Esophagus (tissue), 2 donors: ENCODE data around the gene ASIP. TPM values are rescaled to one million over a fixed set of nuclear protein-coding genes. Genes with fewer than 3 reads are reported as not detected.
"Not testable (repeated sequence)": the region's sequence is repeated elsewhere in the genome, so short reads cannot be mapped to it uniquely, and the experiment has no call there.

Experiments used
- H3K27ac ChIP-seq, 2 donors: one replicate each; pipeline ENCODE4 v1.5.1; 2013; ENCODE audit warnings: low read depth in 2 of 2, mild to moderate bottlenecking in 2 of 2, inconsistent platforms in 1 of 2, low read length in 1 of 2, moderate library complexity in 1 of 2
- H3K27me3 ChIP-seq, 2 donors: one replicate each; pipeline ENCODE4 v1.6.1; 2013; ENCODE audit warnings: low read length in 2 of 2, control low read depth in 1 of 2, mild to moderate bottlenecking in 1 of 2; ENCODE audit not compliant: insufficient read depth in 2 of 2, control insufficient read depth in 1 of 2
- H3K36me3 ChIP-seq, 2 donors: one replicate each; pipeline ENCODE4 v1.6.1; 2013; ENCODE audit warnings: low read length in 1 of 2; ENCODE audit not compliant: control insufficient read depth in 2 of 2, insufficient read depth in 2 of 2
- H3K4me1 ChIP-seq, 2 donors: one replicate each; pipeline ENCODE4 v1.6.1; 2013; ENCODE audit warnings: low read length in 1 of 2; ENCODE audit not compliant: control insufficient read depth in 2 of 2, insufficient read depth in 2 of 2
- H3K4me3 ChIP-seq, 2 donors: one replicate each; pipeline ENCODE4 v1.5.1; 2013; ENCODE audit warnings: low read length in 2 of 2, mild to moderate bottlenecking in 2 of 2, low read depth in 1 of 2, moderate library complexity in 1 of 2
- H3K9me3 ChIP-seq, 2 donors: one replicate each; pipeline ENCODE4 v1.6.1; 2013; ENCODE audit warnings: mild to moderate bottlenecking in 2 of 2, low read depth in 1 of 2, low read length in 1 of 2, moderate library complexity in 1 of 2; ENCODE audit not compliant: control insufficient read depth in 2 of 2, insufficient read depth in 1 of 2
- WGBS, 2 donors: extraction: QIAGEN DNeasy Blood & Tissue Kit; methylation state at CpG; one replicate each; pipeline ENCODE4 v1.1.7; 2013; 5-methylcytosine and 5-hydroxymethylcytosine counted together
- polyA plus RNA-seq, 2 donors: library from polyadenylated mRNA; stranded (reverse); fragments of 200-250 nt; gene quantifications; one replicate each; pipeline ENCODE4 v1.2.3, GENCODE V29; 2013
- donor health status: healthy with polysubstance abuse.
- donor health status: Bipolar disorder and iron deficiency.

Gene ASIP
- polyA plus RNA-seq, 2 donors, result 0.07 TPM; not detected in 1

DNA sequence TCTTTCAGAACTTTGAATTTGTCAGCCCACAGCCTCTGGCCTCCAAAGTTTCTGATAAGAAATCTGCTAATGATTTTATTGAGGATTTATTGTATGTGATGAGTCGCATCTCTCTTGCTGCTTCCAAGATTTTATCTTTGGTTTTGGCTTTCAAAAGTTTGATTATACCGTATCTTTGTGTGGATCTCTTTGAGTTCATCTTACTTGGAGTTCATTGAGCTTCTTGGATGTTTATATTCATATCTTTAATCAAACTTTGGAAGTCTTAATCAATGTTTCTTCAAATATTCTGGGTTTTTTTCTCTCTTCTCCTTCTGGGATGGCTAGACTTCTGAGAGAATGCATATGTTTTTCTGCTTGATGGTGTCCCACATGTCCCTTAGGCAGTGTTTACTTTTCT, 3.3 kb upstream of the ASIP start:
- Histone ChIP-seq H3K36me3 (no peaks in the 10 kb centered on the region), H3K9me3 (no peaks in the 10 kb centered on the region), H3K27me3 (no peaks in the 10 kb centered on the region), H3K4me3 (no peak overlapping the region), H3K4me1 (no peaks in the 10 kb centered on the region), H3K27ac (no peak overlapping the region)
- 89 to 90% methylated on average over 2 of the region's 2 CpGs for WGBS, 2 donors

- Histone ChIP-seq H3K4me3 (no peak overlapping the region), H3K4me1 (no peaks in the 10 kb centered on the region), H3K36me3 (no peaks in the 10 kb centered on the region), H3K27ac (no peak overlapping the region), H3K27me3 (no peaks in the 10 kb centered on the region), H3K9me3 (no peaks in the 10 kb centered on the region)
- WGBS, 2 donors, result 91 to 96% methylated on average over 1 of the region's 1 CpG
Measured at GRCh38 chr20:34240121-34240520, 1.1 kb upstream of the ASIP start.

GRCh38 chr20:34242015-34242414, 792 bp downstream of the ASIP start:
- 88 to 91% methylated on average over 4 of the region's 4 CpGs for WGBS, 2 donors
- H3K4me1 ChIP-seq, H3K4me3 ChIP-seq, H3K27ac ChIP-seq, H3K27me3 ChIP-seq, H3K9me3 ChIP-seq, H3K36me3 ChIP-seq: not testable (repeated sequence)

DNA sequence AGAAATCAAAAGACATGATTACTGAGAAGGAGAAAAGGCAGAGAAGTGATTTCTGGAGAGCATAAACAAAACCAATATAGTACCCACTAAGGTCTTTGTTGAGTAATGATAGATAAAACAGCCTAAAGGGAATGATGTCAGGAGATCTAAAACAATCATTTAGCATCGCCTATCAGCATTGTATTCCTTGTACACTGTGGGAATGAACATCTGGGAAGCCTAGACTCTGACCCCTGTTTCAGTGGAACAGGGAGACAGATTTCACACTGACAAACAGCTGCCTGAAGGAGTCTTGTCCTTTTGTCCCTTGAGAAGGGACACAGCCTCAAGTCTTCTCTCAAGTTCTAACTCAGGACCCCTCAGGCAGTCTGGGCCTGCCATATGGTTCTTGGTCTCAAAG, 1.7 kb downstream of the ASIP start:
- Histone ChIP-seq H3K27ac (no peak overlapping the region), H3K4me3 (no peak overlapping the region), H3K9me3 (no peaks in the 10 kb centered on the region), H3K4me1 (no peaks in the 10 kb centered on the region), H3K27me3 (no peaks in the 10 kb centered on the region), H3K36me3 (no peaks in the 10 kb centered on the region)
- WGBS, 2 donors, result 57 to 75% methylated on average over 1 of the region's 1 CpG

- no peak overlapping the region for H3K4me3 ChIP-seq
- no peaks in the 10 kb centered on the region for H3K9me3 ChIP-seq
- H3K36me3 ChIP-seq, result no peaks in the 10 kb centered on the region
- H3K27me3 ChIP-seq, result no peaks in the 10 kb centered on the region
- 68 to 74% methylated on average over 3 of the region's 3 CpGs for WGBS, 2 donors
- no peaks in the 10 kb centered on the region for H3K4me1 ChIP-seq
- no peak overlapping the region for H3K27ac ChIP-seq
Measured at GRCh38 chr20:34243377-34243776, 2.2 kb downstream of the ASIP start.

DNA sequence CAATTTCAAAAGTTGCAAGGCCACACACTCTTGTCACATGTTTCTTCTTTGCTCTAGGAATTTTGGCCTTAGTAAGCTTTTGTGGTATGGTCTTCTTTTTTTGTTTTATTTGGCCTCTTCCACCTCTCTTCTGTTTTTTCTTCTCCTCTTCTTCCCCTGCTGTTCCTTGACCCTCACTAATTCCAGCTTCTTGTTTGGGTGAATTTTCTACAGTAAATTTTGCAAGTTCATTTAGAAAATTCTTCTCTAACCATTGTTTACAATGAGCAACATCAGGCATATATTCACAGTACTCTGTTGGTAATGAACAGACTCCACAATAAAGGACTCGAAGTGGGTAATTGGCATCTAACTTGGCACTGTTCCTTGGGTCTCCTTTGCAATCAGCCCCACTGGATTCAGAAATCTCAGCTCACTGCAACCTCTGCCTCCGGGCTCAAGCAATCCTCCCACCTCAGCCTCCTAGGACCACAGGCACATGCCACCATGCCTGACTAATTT, 5.0 kb downstream of the ASIP start:
- Histone ChIP-seq H3K9me3 (no peaks in the 10 kb centered on the region), H3K4me3 (no peak overlapping the region), H3K27ac (no peak overlapping the region), H3K27me3 (no peaks in the 10 kb centered on the region), H3K4me1 (no peaks in the 10 kb centered on the region), H3K36me3 (no peaks in the 10 kb centered on the region)
- WGBS, 2 donors, result 85 to 91% methylated on average over 2 of the region's 2 CpGs

DNA sequence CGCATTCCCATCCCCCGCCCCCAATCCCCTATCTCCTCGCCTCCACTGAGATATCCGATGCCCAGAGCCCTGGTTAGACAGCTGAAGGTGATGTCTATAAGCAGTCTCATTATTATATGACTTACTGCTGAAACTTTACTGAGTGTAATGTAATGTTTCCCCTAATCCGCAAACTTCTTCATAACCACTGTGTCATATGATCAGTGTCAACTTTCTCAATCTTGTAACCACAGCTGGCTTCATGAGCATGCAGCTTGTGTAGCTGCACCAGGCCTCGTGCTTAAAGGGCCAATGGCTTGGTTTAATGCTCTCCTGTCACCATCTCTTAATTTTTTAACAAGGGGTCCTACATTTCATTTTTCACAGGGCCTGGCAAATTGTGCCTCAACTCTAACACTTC, 8.1 kb downstream of the ASIP start:
- 74 to 75% methylated on average over 6 of the region's 6 CpGs for WGBS, 2 donors
- H3K9me3 ChIP-seq, result no peaks in the 10 kb centered on the region

DNA sequence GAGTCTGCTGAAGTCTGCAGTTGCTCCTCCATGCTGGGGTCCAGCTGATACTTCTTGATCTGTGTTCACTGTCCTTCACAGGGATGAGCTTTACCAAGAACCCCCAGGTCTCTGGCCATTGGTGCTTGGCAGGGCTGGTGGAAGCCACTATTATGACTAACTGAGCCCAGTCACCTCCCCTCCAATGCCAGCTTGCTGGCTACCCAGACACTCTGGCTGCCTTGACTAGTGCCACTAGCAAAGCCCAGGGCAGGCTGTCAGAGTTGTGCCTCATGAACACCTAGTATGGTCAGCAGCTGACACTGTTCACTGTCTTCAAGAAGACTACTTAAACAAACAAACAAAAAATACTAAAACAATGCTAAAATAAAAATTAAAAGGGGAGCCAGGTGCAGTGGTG, 8.8 kb downstream of the ASIP start:
- H3K27me3 ChIP-seq, result no peaks in the 10 kb centered on the region
- no peaks in the 10 kb centered on the region for H3K36me3 ChIP-seq
- no peaks in the 10 kb centered on the region for H3K4me1 ChIP-seq
- H3K27ac ChIP-seq, result no peak overlapping the region
- no peak overlapping the region for H3K4me3 ChIP-seq
- no peaks in the 10 kb centered on the region for H3K9me3 ChIP-seq

More for the DNA sequence above, 8.1 kb downstream of the ASIP start:
- H3K4me1 ChIP-seq, result no peaks in the 10 kb centered on the region
- no peaks in the 10 kb centered on the region for H3K36me3 ChIP-seq
- no peak overlapping the region for H3K27ac ChIP-seq
- H3K27me3 ChIP-seq, result no peaks in the 10 kb centered on the region
- H3K4me3 ChIP-seq, result no peak overlapping the region

DNA sequence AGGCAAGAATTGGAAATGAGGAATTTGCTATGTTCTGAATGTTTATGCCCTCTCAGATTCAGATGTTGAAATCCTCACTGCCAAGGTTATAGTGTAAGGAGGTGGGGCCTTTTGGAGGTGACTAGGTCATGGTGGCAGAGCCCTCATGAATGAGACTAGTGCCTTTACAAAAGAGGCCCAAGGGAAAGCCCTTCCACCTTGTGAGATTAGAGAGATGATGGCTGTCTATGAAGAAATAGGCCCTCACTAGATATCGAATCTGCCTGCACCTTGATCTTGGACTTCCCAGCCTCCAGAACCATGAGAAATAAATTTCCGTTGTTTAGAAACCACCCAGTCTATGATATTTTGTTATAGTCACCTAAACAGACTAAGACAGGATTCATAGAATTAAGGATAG, 10.4 kb downstream of the ASIP start:
- Histone ChIP-seq H3K36me3 (no peaks in the 10 kb centered on the region), H3K9me3 (no peaks in the 10 kb centered on the region), H3K27ac (no peak overlapping the region), H3K4me1 (no peaks in the 10 kb centered on the region), H3K27me3 (no peaks in the 10 kb centered on the region), H3K4me3 (no peak overlapping the region)
- 89 to 96% methylated on average over 2 of the region's 2 CpGs for WGBS, 2 donors

- H3K36me3 ChIP-seq, H3K27me3 ChIP-seq, H3K4me1 ChIP-seq, H3K27ac ChIP-seq, H3K4me3 ChIP-seq, H3K9me3 ChIP-seq: not testable (repeated sequence)
- WGBS, 2 donors, result 75% methylated on average over 7 of the region's 7 CpGs
Measured at GRCh38 chr20:34252431-34253086, 11.3 kb downstream of the ASIP start.
